Adipocyte (in vitro differentiated cells): ENCODE results near the gene EBF4.

Experiments used
- DNase-seq: peaks from one replicate; pipeline ENCODE4 v3.0.0-alpha.2; 2015; ENCODE audit warnings: low read depth
- H3K27me3 ChIP-seq: replicated peaks from 2 replicates; pipeline ENCODE4 v1.7.0; 2013; ENCODE audit warnings: mild to moderate bottlenecking, low read length, moderate library complexity; ENCODE audit not compliant: control insufficient read depth, insufficient read depth
- H3K36me3 ChIP-seq: 2 replicates; pipeline ENCODE4 v1.7.0; 2013; ENCODE audit warnings: low read length, mild to moderate bottlenecking, moderate library complexity; ENCODE audit not compliant: control insufficient read depth, insufficient read depth, severe bottlenecking
- H3K4me1 ChIP-seq: 2 replicates; pipeline ENCODE4 v1.7.0; 2013; ENCODE audit warnings: mild to moderate bottlenecking, low read length, moderate library complexity; ENCODE audit not compliant: control insufficient read depth, insufficient read depth
- H3K4me3 ChIP-seq: 2 replicates; pipeline ENCODE4 v1.7.0; 2013; ENCODE audit warnings: mild to moderate bottlenecking, low read length, moderate library complexity
- H3K9ac ChIP-seq: 2 replicates; pipeline ENCODE4 v1.7.0; 2013; ENCODE audit warnings: mild to moderate bottlenecking, low read length, moderate library complexity
- H3K9me3 ChIP-seq: 2 replicates; pipeline ENCODE4 v1.7.0; 2013; ENCODE audit warnings: mild to moderate bottlenecking, low read length, moderate library complexity; ENCODE audit not compliant: control insufficient read depth

The EBF4 gene

GRCh38 chr20:2705931-2706645, 13.5 kb downstream of the EBF4 start:
- Histone ChIP-seq H3K9ac (no peak overlapping the region), H3K4me1 (no peaks in the 10 kb centered on the region), H3K9me3 (no peaks in the 10 kb centered on the region), H3K27me3 (peaks cover 62% of the 10 kb centered on the region), H3K4me3 (no peak overlapping the region), H3K36me3 (no peaks in the 10 kb centered on the region)
- DNase-seq = no peak

DNA sequence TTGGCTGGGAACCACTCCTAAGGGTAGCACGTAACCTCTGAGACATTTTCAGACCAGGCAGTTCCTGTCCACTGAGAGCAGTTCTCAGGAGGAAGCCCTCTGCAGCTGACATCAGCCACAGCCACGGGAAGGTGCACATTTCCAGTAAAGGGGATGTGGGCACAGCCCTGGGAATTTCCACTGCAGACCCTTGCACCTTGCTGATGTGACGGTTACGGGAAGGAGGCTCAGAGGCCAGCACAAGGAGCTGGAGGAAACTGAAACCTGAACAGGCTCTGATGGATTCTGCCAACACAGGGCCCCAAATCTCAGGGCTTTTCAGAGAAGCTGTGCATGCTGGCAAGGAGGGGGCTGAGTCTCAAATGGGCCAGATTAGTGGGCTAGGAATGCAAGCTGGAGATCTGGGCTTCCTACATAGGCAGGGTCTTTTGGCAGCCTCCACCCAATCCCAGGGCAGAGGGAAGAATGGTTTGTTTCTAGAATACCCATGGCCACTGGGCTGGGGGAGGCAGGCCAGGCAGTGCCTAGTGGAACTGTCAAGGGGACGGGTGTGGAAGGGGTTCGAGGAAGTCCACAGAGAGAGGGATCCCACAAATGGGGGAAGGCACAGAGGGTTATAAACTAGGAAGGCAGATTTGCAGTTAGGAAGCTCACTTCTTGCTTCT, 14.2 kb downstream of the EBF4 start:
- DNase-seq = no peak
- Histone ChIP-seq H3K27me3 (peaks cover 62% of the 10 kb centered on the region), H3K9ac (no peak overlapping the region), H3K4me1 (no peaks in the 10 kb centered on the region), H3K9me3 (no peaks in the 10 kb centered on the region), H3K36me3 (no peaks in the 10 kb centered on the region), H3K4me3 (no peak overlapping the region)

- Histone ChIP-seq H3K36me3 (no peaks in the 10 kb centered on the region), H3K9me3 (no peaks in the 10 kb centered on the region), H3K4me3 (no peak overlapping the region), H3K27me3 (peaks cover 66% of the 10 kb centered on the region), H3K9ac (no peak overlapping the region), H3K4me1 (no peaks in the 10 kb centered on the region)
- DNase-seq = no peak
These were observed 14.9 kb downstream of the EBF4 start for GRCh38 chr20:2707353-2708072.

DNA sequence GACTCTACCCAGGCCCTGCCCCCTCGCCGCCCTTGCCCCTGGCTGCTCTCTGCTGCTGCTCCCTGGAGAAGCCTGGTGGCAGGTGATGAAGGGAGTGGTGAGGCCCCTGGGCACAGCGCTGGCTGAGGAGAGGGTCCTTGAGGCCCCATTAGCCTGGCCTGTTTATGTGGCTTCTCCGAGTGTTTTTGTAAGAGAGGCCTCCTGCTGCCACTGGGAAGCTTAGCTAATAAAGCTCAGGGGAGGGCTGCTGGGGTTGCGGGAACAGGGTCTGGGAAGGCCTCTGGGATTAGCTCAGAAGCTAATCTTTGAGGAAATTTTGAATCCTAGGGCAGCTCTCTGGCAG, 15.5 kb downstream of the EBF4 start:
- no peak for DNase-seq
- Histone ChIP-seq H3K27me3 (peaks cover 67% of the 10 kb centered on the region), H3K9me3 (no peaks in the 10 kb centered on the region), H3K36me3 (no peaks in the 10 kb centered on the region), H3K9ac (no peak overlapping the region), H3K4me1 (no peaks in the 10 kb centered on the region), H3K4me3 (no peak overlapping the region)

- Histone ChIP-seq H3K9ac (no peak overlapping the region), H3K4me3 (no peak overlapping the region), H3K4me1 (no peaks in the 10 kb centered on the region), H3K9me3 (no peaks in the 10 kb centered on the region), H3K27me3 (peaks cover 73% of the 10 kb centered on the region), H3K36me3 (no peaks in the 10 kb centered on the region)
- DNase-seq = no peak
These were observed 16.1 kb downstream of the EBF4 start for GRCh38 chr20:2708665-2709064.

DNA sequence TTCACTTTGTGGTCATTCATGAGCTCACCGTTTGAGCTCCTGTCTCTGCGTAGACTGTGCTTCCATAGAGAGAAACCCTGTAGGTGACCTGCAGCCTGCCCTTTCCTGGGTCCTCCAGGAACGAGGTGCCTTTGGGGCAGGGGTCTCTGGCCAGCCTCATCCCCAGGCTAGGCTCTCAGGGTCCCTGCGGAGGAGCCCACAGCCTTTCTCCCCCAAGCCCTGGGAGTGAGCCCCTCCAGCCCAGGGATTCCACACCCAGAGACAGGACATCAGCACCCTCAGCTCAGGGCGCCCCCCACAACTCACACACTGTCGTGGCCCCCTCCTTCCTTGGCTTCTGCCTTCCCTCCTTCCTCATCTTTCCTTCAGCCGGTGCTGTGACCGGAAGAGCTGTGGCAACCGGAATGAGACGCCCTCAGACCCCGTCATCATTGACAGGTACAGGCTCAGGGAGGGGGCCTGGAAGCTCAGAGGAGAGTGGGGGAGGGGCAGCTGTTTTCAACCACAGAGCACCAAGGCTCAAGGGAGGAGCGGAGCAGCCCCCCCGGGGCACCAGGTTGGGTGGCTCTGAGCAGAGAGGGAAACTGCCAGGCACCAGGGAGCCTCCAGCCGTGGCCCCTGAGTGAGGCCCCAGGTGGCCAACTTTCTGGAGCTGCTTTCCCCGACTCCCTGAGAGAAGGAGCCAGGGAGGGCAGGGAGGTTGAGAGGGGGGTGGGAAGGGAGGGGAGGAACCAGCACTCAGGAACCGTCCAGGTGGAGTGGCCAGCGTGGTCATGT, 16.8 kb downstream of the EBF4 start:
- H3K36me3 ChIP-seq = no peaks in the 10 kb centered on the region
- no peak overlapping the region for H3K4me3 ChIP-seq
- H3K27me3 ChIP-seq = peaks cover 69% of the 10 kb centered on the region
- H3K9me3 ChIP-seq = no peaks in the 10 kb centered on the region
- H3K9ac ChIP-seq = no peak overlapping the region
- H3K4me1 ChIP-seq = no peaks in the 10 kb centered on the region
- DNase-seq = no peak

DNA sequence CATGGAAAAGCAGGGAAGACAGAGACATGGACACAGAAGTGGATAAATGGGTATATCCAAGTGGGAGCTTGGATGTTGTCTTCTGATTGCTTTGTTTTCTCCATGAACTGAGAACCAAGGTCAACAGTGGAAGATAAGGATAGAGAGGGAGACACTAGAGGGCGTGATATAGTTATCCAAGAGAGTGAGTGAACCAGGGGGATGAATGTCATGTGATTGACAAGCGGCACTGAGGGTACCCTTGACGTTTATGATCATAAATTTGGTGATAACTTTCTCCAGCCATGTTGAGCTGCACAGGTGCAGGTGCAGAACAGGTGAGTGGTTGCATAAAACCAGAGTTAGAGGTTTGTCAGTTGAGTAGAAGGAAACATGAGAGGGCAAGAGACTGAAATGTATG, 20.7 kb downstream of the EBF4 start:
- Histone ChIP-seq H3K4me3 (no peak overlapping the region), H3K9me3 (peaks cover 7% of the 10 kb centered on the region), H3K36me3 (no peaks in the 10 kb centered on the region), H3K27me3 (peaks cover 35% of the 10 kb centered on the region), H3K4me1 (no peaks in the 10 kb centered on the region), H3K9ac (no peak overlapping the region)
- no peak for DNase-seq

DNA sequence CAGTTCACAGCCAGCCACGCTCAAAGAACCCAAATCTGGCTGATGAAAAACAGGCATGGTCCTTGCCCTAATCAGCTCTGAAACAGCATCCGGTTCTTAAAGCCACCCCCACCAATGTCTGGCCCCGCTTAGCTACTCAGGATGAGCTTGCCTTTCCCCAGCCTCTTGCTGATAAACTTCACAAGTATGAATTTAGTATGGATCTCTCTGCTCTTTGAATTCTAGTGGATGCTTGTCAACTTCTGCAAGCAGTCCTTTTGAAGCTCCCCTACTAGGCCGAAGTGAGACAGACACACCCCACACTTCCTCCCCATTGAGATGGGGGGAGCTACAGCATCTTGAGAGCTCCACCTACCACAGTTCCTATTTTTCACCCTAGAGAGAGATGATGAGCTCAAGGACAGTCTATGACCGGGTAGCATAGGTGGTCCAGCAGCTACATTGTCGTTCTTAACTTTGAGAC, 36.7 kb downstream of the EBF4 start:
- Histone ChIP-seq H3K36me3 (no peaks in the 10 kb centered on the region), H3K27me3 (peaks cover 45% of the 10 kb centered on the region), H3K9me3 (peaks cover 38% of the 10 kb centered on the region), H3K9ac (no peak overlapping the region), H3K4me3 (no peak overlapping the region), H3K4me1 (no peaks in the 10 kb centered on the region)
- no peak for DNase-seq

DNA sequence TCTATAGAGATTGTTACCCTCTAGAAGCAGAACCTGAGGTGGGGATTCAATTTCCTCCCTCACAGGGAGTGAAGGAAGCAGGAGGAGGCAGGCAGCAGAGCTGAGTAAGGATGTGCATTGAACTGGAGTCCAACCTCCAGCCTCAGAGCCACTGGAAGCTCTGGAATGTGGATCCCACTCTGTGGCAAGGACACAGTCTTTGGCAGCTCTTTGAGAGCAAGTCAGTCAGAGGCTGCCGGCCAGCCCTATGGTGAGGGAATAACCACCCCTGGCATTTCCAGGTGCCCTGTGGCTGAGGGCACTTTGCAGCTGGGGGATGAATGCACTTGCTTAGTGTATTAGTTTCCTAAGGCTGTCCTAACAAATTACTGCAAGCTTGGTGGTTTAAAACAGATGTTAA, 37.2 kb downstream of the EBF4 start:
- peak; percentile 25 for DNase-seq
- no peaks in the 10 kb centered on the region for H3K4me1 ChIP-seq
- H3K36me3 ChIP-seq = no peaks in the 10 kb centered on the region
- peaks cover 40% of the 10 kb centered on the region for H3K9me3 ChIP-seq
- no peak overlapping the region for H3K9ac ChIP-seq
- H3K4me3 ChIP-seq = no peak overlapping the region
- H3K27me3 ChIP-seq = peaks cover 47% of the 10 kb centered on the region

GRCh38 chr20:2734899-2735298, 42.3 kb downstream of the EBF4 start:
- Histone ChIP-seq H3K36me3 (no peaks in the 10 kb centered on the region), H3K4me3 (no peak overlapping the region), H3K9me3 (peaks cover 33% of the 10 kb centered on the region), H3K4me1 (no peaks in the 10 kb centered on the region), H3K9ac (no peak overlapping the region), H3K27me3 (peaks cover 50% of the 10 kb centered on the region)
- no peak for DNase-seq

DNA sequence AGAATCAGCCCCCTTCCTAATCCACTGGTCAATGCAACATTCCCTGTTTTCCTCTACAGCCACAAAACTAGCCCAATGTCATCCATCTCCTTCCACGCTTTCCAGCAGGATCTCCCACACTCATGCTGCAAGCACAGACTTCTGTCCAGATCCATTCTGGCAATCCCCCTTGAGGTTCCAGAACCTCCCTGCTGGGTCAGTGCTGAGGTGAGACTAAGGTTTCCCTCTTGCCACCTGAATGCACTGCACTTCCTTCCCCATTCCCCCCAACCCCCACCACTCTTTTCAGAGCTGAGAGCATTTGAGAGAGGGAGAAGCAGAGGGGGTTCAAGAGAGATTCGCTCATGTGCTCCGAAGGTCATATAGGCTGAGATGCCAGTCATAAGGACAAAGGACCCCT, 43.9 kb downstream of the EBF4 start:
- no peak overlapping the region for H3K4me3 ChIP-seq
- peaks cover 28% of the 10 kb centered on the region for H3K9me3 ChIP-seq
- H3K27me3 ChIP-seq = peaks cover 59% of the 10 kb centered on the region
- no peaks in the 10 kb centered on the region for H3K4me1 ChIP-seq
- no peaks in the 10 kb centered on the region for H3K36me3 ChIP-seq
- DNase-seq = no peak
- no peak overlapping the region for H3K9ac ChIP-seq
